HEK293 (cell line): ENCODE measurements around the gene AATF.

Experiments used
- CTCF ChIA-PET: fragments of 350-600 bp; formaldehyde crosslinking; extraction: SDS; loops from one replicate; lab custom pipeline; 2021; ENCODE audit warnings: antibody characterized with exemption; lab: Yijun Ruan, JAX
- POLR2A ChIA-PET: fragments of 300-600 bp; formaldehyde crosslinking; extraction: SDS; loops from one replicate; lab custom pipeline; 2020; ENCODE audit warnings: antibody characterized with exemption, inconsistent platforms; lab: Yijun Ruan, JAX
- H3K27ac ChIP-seq: fragments of 200-500 bp; sonication (Bioruptor generic); 2 replicates; pipeline ENCODE4 v1.5.1; 2014; ENCODE audit warnings: low read depth, low read length, control low read depth, inconsistent platforms; ENCODE audit errors: extremely low read depth
- H3K36me3 ChIP-seq, 2 experiments: fragments of 200-500 bp in 1 of 2; sonication (Bioruptor generic) in 1 of 2; 1 replicate in 1 of 2; 2 replicates in 1 of 2; pipeline ENCODE4 v1.5.1; 2014 to 2017; ENCODE audit warnings: inconsistent platforms in 2 of 2, low read length in 2 of 2; ENCODE audit not compliant: control insufficient read depth in 2 of 2, insufficient read depth in 1 of 2
- H3K4me1 ChIP-seq: fragments of 200-500 bp; sonication (Bioruptor generic); 2 replicates; pipeline ENCODE4 v1.5.1; 2014; ENCODE audit warnings: mild to moderate bottlenecking, low read length, inconsistent platforms; ENCODE audit not compliant: control insufficient read depth, insufficient read depth
- H3K4me3 ChIP-seq: 2 replicates; pipeline ENCODE4 v1.5.1; 2011; ENCODE audit warnings: low read depth, mild to moderate bottlenecking, control low read depth, low read length, moderate library complexity
- H3K9me3 ChIP-seq: fragments of 200-500 bp; sonication (Bioruptor generic); 2 replicates; pipeline ENCODE4 v1.5.1; 2014; ENCODE audit warnings: low read depth, low read length, inconsistent platforms; ENCODE audit not compliant: control insufficient read depth, insufficient read depth
- HOXD13 ChIP-seq: sonication (generic); formaldehyde crosslinking; IDR thresholded peaks from 2 replicates; pipeline ENCODE4 v1.8.0; 2022; ENCODE audit warnings: missing genetic modification reagents, borderline replicate concordance
- RBAK ChIP-seq: fragments of 450-650 bp; formaldehyde crosslinking; IDR thresholded peaks from 2 replicates; pipeline ENCODE4 v1.5.1; 2016; ENCODE audit warnings: missing biosample characterization, missing genetic modification characterization
- REPIN1 ChIP-seq: fragments of 450-650 bp; formaldehyde crosslinking; IDR thresholded peaks from 2 replicates; pipeline ENCODE4 v1.5.1; 2017; ENCODE audit warnings: missing biosample characterization, missing genetic modification characterization, low read depth
- TCF7L2 ChIP-seq: IDR thresholded peaks from 2 replicates; pipeline ENCODE4 v1.6.1; 2011; ENCODE audit warnings: low read depth, mild to moderate bottlenecking, inconsistent platforms, low read length, moderate library complexity, borderline replicate concordance
- ZBTB20 ChIP-seq: fragments of 450-650 bp; formaldehyde crosslinking; IDR thresholded peaks from 2 replicates; pipeline ENCODE4 v1.5.1; 2016; ENCODE audit warnings: missing biosample characterization, missing genetic modification characterization
- ZFP37 ChIP-seq: fragments of 450-650 bp; formaldehyde crosslinking; IDR thresholded peaks from 2 replicates; pipeline ENCODE4 v1.5.1; 2016; ENCODE audit warnings: missing biosample characterization, missing genetic modification characterization
- ZFP69B ChIP-seq: fragments of 450-650 bp; formaldehyde crosslinking; IDR thresholded peaks from 2 replicates; pipeline ENCODE4 v1.5.1; 2016; ENCODE audit warnings: missing biosample characterization, missing genetic modification characterization
- ZIC2 ChIP-seq: fragments of 450-650 bp; formaldehyde crosslinking; IDR thresholded peaks from 2 replicates; pipeline ENCODE4 v1.5.1; 2016; ENCODE audit warnings: missing biosample characterization, missing genetic modification characterization
- ZNF132 ChIP-seq: fragments of 450-650 bp; formaldehyde crosslinking; IDR thresholded peaks from 2 replicates; pipeline ENCODE4 v1.5.1; 2017; ENCODE audit warnings: missing biosample characterization, missing genetic modification characterization, borderline replicate concordance
- ZNF214 ChIP-seq: fragments of 450-650 bp; formaldehyde crosslinking; IDR thresholded peaks from 2 replicates; pipeline ENCODE4 v1.5.1; 2017; ENCODE audit warnings: missing biosample characterization, mild to moderate bottlenecking, missing genetic modification characterization, borderline replicate concordance
- ZNF266 ChIP-seq: fragments of 450-650 bp; formaldehyde crosslinking; IDR thresholded peaks from 2 replicates; pipeline ENCODE4 v1.5.1; 2016; ENCODE audit warnings: missing biosample characterization, missing genetic modification characterization, low read depth
- ZNF324 ChIP-seq: fragments of 450-650 bp; formaldehyde crosslinking; IDR thresholded peaks from 2 replicates; pipeline ENCODE4 v1.5.1; 2016; ENCODE audit warnings: missing biosample characterization, missing genetic modification characterization
- ZNF335 ChIP-seq: fragments of 450-650 bp; formaldehyde crosslinking; conservative IDR thresholded peaks from 2 replicates; pipeline ENCODE4 v1.5.1; 2016; ENCODE audit warnings: missing biosample characterization, missing genetic modification characterization
- ZNF473 ChIP-seq: fragments of 450-650 bp; formaldehyde crosslinking; IDR thresholded peaks from 2 replicates; pipeline ENCODE4 v1.5.1; 2017; ENCODE audit warnings: missing biosample characterization, missing genetic modification characterization
- ZNF624 ChIP-seq: fragments of 450-650 bp; formaldehyde crosslinking; IDR thresholded peaks from 2 replicates; pipeline ENCODE4 v1.5.1; 2017; ENCODE audit warnings: missing biosample characterization, missing genetic modification characterization
- ZNF654 ChIP-seq: fragments of 450-650 bp; formaldehyde crosslinking; IDR thresholded peaks from 2 replicates; pipeline ENCODE4 v1.5.1; 2016; ENCODE audit warnings: low read depth, missing biosample characterization, missing genetic modification characterization
- ZNF664 ChIP-seq: fragments of 450-650 bp; formaldehyde crosslinking; IDR thresholded peaks from 2 replicates; pipeline ENCODE4 v1.5.1; 2016; ENCODE audit warnings: missing biosample characterization, missing genetic modification characterization
- ZNF792 ChIP-seq: fragments of 450-650 bp; formaldehyde crosslinking; IDR thresholded peaks from 2 replicates; pipeline ENCODE4 v1.5.1; 2016; ENCODE audit warnings: missing biosample characterization, missing genetic modification characterization
- ZSCAN30 ChIP-seq: fragments of 450-650 bp; IDR thresholded peaks from 2 replicates; pipeline ENCODE4 v1.5.1; 2018; ENCODE audit warnings: missing biosample characterization, mild to moderate bottlenecking, missing genetic modification characterization, moderate library complexity
- TF ChIP-seq, protein P1 (sequence below): fragments of 450-650 bp; formaldehyde crosslinking; IDR thresholded peaks from 2 replicates; pipeline ENCODE4 v1.5.1; 2016; ENCODE audit warnings: missing biosample characterization, missing genetic modification characterization
- TF ChIP-seq, protein P2 (sequence below): fragments of 450-650 bp; formaldehyde crosslinking; IDR thresholded peaks from 2 replicates; pipeline ENCODE4 v1.5.1; 2016; ENCODE audit warnings: missing biosample characterization, missing genetic modification characterization

AATF gene

DNA sequence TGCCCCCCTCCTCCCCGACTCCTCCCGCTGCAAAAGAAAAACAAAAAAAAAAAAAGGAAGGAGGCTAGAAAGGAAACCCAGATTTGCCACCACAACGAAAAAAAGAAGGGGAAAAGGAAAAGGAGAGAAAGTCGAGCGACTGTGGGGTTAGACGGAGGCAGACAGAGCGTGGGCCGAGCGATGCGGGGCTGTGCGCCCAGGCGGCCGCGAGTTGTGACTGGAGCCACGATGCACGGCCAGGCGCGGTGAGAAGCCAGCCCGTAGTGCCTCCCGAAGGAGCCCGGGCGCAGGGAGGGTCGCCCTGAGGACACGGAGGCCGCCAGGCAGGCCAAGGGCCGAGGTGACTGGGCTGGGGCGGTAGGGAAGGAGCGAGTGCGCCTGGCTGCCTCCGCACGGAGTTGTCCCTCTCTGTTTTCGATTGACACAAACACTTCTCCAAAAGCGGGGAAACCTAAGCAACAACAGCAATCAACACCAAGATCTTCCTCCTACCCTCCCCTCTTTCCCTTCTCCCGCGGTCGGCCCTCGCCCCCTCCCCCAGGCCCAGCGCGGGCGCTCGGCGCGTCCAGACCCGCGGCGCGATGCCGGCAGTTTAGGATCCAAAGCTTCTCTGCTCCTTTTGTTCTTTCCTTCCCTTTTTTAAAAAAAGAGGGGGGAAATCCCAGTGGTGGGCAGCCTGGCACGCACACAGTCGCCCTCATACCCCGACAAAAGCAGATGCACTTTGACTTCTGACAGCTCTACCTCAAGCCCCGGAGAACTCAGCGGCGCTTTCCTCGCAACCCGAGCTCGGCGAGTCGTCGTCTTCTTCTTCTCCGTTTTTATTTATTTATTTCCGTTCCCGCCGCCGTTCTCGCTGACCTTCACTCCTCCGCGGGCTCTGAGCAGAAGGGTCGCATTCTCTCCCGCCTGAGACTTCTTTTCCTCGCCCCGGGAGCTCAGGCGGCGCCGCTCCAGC lies 11.5 kb upstream of the AATF start, which contains the start of gene LHX1 (continued):
- TF ChIP-seq ZNF473 (tag by site-specific recombination), result no peak
- TF ChIP-seq ZNF335 (tag by site-specific recombination), result peak; percentile 90
- TF ChIP-seq ZNF624 (tag by site-specific recombination), result no peak
- TF ChIP-seq ZBTB20, result peak; percentile 89; the same call in 1 of the 2 replicates
- TF ChIP-seq, protein P1, sequence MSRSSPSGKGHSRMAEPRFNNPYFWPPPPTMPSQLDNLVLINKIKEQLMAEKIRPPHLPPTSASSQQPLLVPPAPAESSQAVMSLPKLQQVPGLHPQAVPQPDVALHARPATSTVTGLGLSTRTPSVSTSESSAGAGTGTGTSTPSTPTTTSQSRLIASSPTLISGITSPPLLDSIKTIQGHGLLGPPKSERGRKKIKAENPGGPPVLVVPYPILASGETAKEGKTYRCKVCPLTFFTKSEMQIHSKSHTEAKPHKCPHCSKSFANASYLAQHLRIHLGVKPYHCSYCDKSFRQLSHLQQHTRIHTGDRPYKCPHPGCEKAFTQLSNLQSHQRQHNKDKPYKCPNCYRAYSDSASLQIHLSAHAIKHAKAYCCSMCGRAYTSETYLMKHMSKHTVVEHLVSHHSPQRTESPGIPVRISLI (tag by site-specific recombination), result peak; percentile 89

DNA sequence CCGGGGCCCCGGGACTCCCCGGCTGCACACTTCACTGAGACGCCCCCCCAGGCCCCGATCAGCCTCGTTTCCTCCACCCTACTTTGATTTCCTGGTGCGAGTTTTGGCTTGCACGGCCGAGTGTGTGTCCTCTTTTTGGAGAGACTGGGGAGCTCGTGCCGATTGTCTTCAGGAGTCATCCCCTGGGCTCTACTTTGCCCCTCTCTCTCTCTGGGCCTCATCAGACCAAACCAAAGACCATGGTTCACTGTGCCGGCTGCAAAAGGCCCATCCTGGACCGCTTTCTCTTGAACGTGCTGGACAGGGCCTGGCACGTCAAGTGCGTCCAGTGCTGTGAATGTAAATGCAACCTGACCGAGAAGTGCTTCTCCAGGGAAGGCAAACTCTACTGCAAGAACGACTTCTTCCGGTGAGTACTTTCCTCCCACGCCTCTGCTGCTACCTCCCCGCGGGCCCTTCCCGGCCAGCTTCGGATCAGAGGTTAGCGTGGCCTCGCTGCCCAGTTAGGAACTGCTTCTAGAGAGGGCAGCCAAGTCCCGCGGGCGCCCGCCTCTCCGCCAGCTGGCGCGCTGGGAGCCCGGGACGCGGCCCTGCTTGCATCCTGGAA lies 10.7 kb upstream of the AATF start:
- no peaks in the 10 kb centered on the region for H3K9me3 ChIP-seq
- POLR2A ChIA-PET, result interaction anchor here (0.5 to 6.6 kb wide), 15 partner anchors 7 to 671 kb away, joined by 3 to 92 read pairs (median 5); partner anchors contain the start of genes AATF and SYNRG
- TF ChIP-seq, protein P2, sequence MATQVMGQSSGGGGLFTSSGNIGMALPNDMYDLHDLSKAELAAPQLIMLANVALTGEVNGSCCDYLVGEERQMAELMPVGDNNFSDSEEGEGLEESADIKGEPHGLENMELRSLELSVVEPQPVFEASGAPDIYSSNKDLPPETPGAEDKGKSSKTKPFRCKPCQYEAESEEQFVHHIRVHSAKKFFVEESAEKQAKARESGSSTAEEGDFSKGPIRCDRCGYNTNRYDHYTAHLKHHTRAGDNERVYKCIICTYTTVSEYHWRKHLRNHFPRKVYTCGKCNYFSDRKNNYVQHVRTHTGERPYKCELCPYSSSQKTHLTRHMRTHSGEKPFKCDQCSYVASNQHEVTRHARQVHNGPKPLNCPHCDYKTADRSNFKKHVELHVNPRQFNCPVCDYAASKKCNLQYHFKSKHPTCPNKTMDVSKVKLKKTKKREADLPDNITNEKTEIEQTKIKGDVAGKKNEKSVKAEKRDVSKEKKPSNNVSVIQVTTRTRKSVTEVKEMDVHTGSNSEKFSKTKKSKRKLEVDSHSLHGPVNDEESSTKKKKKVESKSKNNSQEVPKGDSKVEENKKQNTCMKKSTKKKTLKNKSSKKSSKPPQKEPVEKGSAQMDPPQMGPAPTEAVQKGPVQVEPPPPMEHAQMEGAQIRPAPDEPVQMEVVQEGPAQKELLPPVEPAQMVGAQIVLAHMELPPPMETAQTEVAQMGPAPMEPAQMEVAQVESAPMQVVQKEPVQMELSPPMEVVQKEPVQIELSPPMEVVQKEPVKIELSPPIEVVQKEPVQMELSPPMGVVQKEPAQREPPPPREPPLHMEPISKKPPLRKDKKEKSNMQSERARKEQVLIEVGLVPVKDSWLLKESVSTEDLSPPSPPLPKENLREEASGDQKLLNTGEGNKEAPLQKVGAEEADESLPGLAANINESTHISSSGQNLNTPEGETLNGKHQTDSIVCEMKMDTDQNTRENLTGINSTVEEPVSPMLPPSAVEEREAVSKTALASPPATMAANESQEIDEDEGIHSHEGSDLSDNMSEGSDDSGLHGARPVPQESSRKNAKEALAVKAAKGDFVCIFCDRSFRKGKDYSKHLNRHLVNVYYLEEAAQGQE (tag by site-specific recombination), result peak; percentile 85
- TF ChIP-seq ZNF266 (tag by site-specific recombination), result no peak
- peaks cover 3% of the 10 kb centered on the region; the same call in 1 of the 2 replicates for H3K4me1 ChIP-seq
- H3K4me3 ChIP-seq, result peak overlapping the region; percentile 69
- CTCF ChIA-PET, result interaction anchor here (0.6 to 3.7 kb wide), 9 partner anchors 11 to 453 kb away, joined by 3 to 18 read pairs (median 3); partner anchors contain the start of gene AATF
- H3K36me3 ChIP-seq, result peaks cover 0 to 33% of the 10 kb centered on the region in 2 experiments; a peak in 1 of 3 replicates
- peak overlapping the region; percentile 73; the same call in 1 of the 2 replicates for H3K27ac ChIP-seq

DNA sequence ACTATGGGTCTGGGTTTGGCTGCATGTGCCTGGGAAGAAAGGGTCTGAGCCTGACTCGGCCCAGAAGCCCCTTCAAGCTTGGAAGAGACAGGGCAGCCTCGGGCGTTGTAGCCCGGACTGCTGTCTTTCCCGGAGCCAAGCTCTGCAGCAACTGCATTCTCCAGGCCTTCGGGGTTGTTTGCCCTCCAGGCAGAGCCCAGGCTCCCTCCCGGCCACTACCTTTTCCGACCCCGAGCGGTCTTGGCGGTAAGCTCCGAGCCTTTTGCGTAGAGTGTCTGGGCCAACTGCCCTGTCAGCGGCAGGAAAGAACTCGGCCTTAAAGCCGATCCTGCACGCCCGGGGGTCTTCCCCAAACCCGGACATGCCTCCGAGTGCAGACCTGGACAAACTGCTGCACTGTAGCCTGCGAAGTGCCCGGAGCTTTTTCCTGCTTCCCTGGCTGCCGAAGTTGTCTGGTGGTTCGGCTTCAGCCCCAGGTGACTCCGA lies 10.1 kb upstream of the AATF start:
- Histone ChIP-seq H3K4me3 (peak overlapping the region; percentile 69), H3K4me1 (peaks cover 3% of the 10 kb centered on the region; the same call in 1 of the 2 replicates), H3K36me3 (peaks cover 0 to 35% of the 10 kb centered on the region in 2 experiments; a peak in 1 of 3 replicates), H3K27ac (peak overlapping the region; percentile 73; the same call in 1 of the 2 replicates), H3K9me3 (no peaks in the 10 kb centered on the region)
- ChIA-PET POLR2A (interaction anchor here (0.5 to 6.6 kb wide), 12 partner anchors 10 to 670 kb away, joined by 3 to 92 read pairs (median 7); partner anchors contain the start of genes AATF and SYNRG), CTCF (interaction anchor here (0.6 to 3.7 kb wide), 7 partner anchors 42 to 671 kb away, joined by 3 to 18 read pairs (median 3); partner anchors contain the start of gene SYNRG)
- TF ChIP-seq ZNF132 (tag by site-specific recombination), result no peak
- TF ChIP-seq ZIC2, result no peak
- no peak for TF ChIP-seq TCF7L2
- no peak for TF ChIP-seq ZFP37 (tag by site-specific recombination)
- no peak for TF ChIP-seq ZSCAN30
- no peak for TF ChIP-seq ZNF664 (tag by site-specific recombination)
- TF ChIP-seq RBAK (tag by site-specific recombination), result no peak
- TF ChIP-seq REPIN1, result no peak
- no peak for TF ChIP-seq ZNF792 (tag by site-specific recombination)
- no peak for TF ChIP-seq HOXD13 (CRISPR knock-in tag)
- TF ChIP-seq ZNF654 (tag by site-specific recombination), result no peak
- no peak for TF ChIP-seq ZFP69B (tag by site-specific recombination)
- TF ChIP-seq ZNF214, result no peak
- TF ChIP-seq ZNF324, result no peak
